Adrenal gland (tissue), 5 donors: ENCODE data around the gene COIL.

Source experiments
- CTCF ChIP-seq, 6 experiments: fragments of 450-650 bp in 4 of 6; fragments of 200-600 bp in 2 of 6; sonication (generic) in 1 of 6; IDR thresholded peaks; 1 replicate in 5 of 6; 2 replicates in 1 of 6; pipeline versions ENCODE4 v1.5.1 to v1.8.0; 2016 to 2021; ENCODE audit warnings: antibody characterized with exemption in 6 of 6, mild to moderate bottlenecking in 2 of 6, moderate library complexity in 1 of 6
- POLR2A ChIP-seq, 2 donors: fragments of 450-650 bp; IDR thresholded peaks; one replicate each; pipeline ENCODE4 v1.6.1; 2017; ENCODE audit warnings: antibody characterized with exemption in 2 of 2, mild to moderate bottlenecking in 2 of 2, moderate library complexity in 1 of 2
- donor health status: DM: no; HTN: no; CAD: no.

GRCh38 chr17:57004944-57005579, 44.2 kb upstream of the COIL start:
- TF ChIP-seq CTCF (IDR thresholded peaks at IDR 0.05) = no peak
- no peak for TF ChIP-seq POLR2A (IDR thresholded peaks at IDR 0.05)
